HepG2 (cell line): ENCODE results near the gene DAAM1. TPM values are rescaled to one million over a fixed set of nuclear protein-coding genes. Genes with fewer than 3 reads are reported as not detected.

Experiments
- BCL6 ChIP-seq: IDR thresholded peaks from 2 replicates; pipeline ENCODE4 v1.6.1; 2016; ENCODE audit warnings: missing genetic modification reagents, missing compliant biosample characterization
- CENPT ChIP-seq: sonication (generic); formaldehyde crosslinking; IDR thresholded peaks from 2 replicates; pipeline ENCODE4 v1.8.0; 2022; ENCODE audit warnings: low read depth, mild to moderate bottlenecking, moderate library complexity, missing genetic modification reagents
- FOXA1 ChIP-seq, 2 experiments: fragments of 450-650 bp in 1 of 2; sonication (generic) in 1 of 2; formaldehyde crosslinking in 1 of 2; IDR thresholded peaks; 2 replicates each; pipeline versions ENCODE4 v1.4.0 to v1.6.1; 2016 to 2020; ENCODE audit warnings: missing genetic modification reagents in 1 of 2
- GABPA ChIP-seq, 2 experiments: IDR thresholded peaks; 2 replicates each; pipeline ENCODE4 v1.6.1; 2011 to 2016; ENCODE audit warnings: low read depth in 2 of 2, low read length in 1 of 2, missing biosample characterization in 1 of 2, missing genetic modification characterization in 1 of 2
- HMG20A ChIP-seq: IDR thresholded peaks from 2 replicates; pipeline ENCODE4 v1.6.1; 2016; ENCODE audit warnings: borderline replicate concordance
- HOXA3 ChIP-seq: sonication (generic); formaldehyde crosslinking; IDR thresholded peaks from 2 replicates; pipeline ENCODE4 v1.5.0; 2020; ENCODE audit warnings: missing genetic modification reagents
- MYC ChIP-seq: sonication (generic); formaldehyde crosslinking; IDR thresholded peaks from 2 replicates; pipeline ENCODE4 v1.9.0; 2021; ENCODE audit warnings: missing genetic modification reagents, borderline replicate concordance
- NR1H2 ChIP-seq: sonication (generic); formaldehyde crosslinking; IDR thresholded peaks from 2 replicates; pipeline ENCODE4 v1.8.1; 2022; ENCODE audit warnings: low read depth, missing genetic modification reagents, borderline replicate concordance
- PAX8 ChIP-seq: sonication (generic); formaldehyde crosslinking; IDR thresholded peaks from 2 replicates; pipeline ENCODE4 v1.8.0; 2022; ENCODE audit warnings: mild to moderate bottlenecking, missing genetic modification reagents, borderline replicate concordance
- SPEN ChIP-seq: sonication (generic); formaldehyde crosslinking; IDR thresholded peaks from 2 replicates; pipeline ENCODE4 v1.5.1; 2020; ENCODE audit warnings: low read depth, mild to moderate bottlenecking, missing genetic modification reagents
- ZNF790 ChIP-seq: sonication (generic); formaldehyde crosslinking; IDR thresholded peaks from 2 replicates; pipeline ENCODE4 v1.8.0; 2022; ENCODE audit warnings: missing genetic modification reagents, mild to moderate bottlenecking, borderline replicate concordance
- ZSCAN20 ChIP-seq: sonication (generic); formaldehyde crosslinking; IDR thresholded peaks from 2 replicates; pipeline ENCODE4 v1.4.0; 2020; ENCODE audit warnings: missing genetic modification reagents, mild to moderate bottlenecking, borderline replicate concordance
- polyA plus RNA-seq, 8 experiments: library from polyadenylated mRNA; depleted of rRNA in 3 of 8; stranded (reverse) in 7 of 8; unstranded in 1 of 8; fragments of >200 nt; fragmentation: Illumina TruSeq in 4 of 8; extraction: Trizol in 4 of 8; gene quantifications; 2 replicates each; pipeline versions ENCODE4 v1.2.1 to v1.2.3, GENCODE V29; 2011 to 2016; ENCODE audit warnings: low read depth in 4 of 8, missing spikeins in 1 of 8, mixed read lengths in 1 of 8; ENCODE audit not compliant: insufficient read depth in 1 of 8
- total RNA-seq, 5 experiments: library from RNA; depleted of rRNA; stranded (reverse); fragments of >200 nt; fragmentation: Illumina TruSeq; extraction: Trizol; gene quantifications; 2 replicates each; pipeline ENCODE4 v1.2.3, GENCODE V29; 2016; ENCODE audit warnings: low read depth in 1 of 5
- TF ChIP-seq, protein P1 (sequence below): sonication (generic); formaldehyde crosslinking; IDR thresholded peaks from 2 replicates; pipeline ENCODE4 v1.5.1; 2020; ENCODE audit warnings: mild to moderate bottlenecking, moderate library complexity, missing genetic modification reagents
- TF ChIP-seq, protein P2 (sequence below): sonication (generic); formaldehyde crosslinking; IDR thresholded peaks from 2 replicates; pipeline ENCODE4 v1.4.0; 2020; ENCODE audit warnings: missing genetic modification reagents
- TF ChIP-seq, protein P3 (sequence below): sonication (generic); formaldehyde crosslinking; IDR thresholded peaks from 2 replicates; pipeline ENCODE4 v1.5.1; 2020; ENCODE audit warnings: mild to moderate bottlenecking, missing genetic modification reagents
- TF ChIP-seq, protein P4 (sequence below): sonication (generic); formaldehyde crosslinking; IDR thresholded peaks from 2 replicates; pipeline ENCODE4 v1.5.0; 2020; ENCODE audit warnings: mild to moderate bottlenecking, missing genetic modification reagents, moderate library complexity
- TF ChIP-seq, protein P5 (sequence below): sonication (generic); formaldehyde crosslinking; IDR thresholded peaks from 2 replicates; pipeline ENCODE4 v1.8.0; 2022; ENCODE audit warnings: missing genetic modification reagents, mild to moderate bottlenecking, borderline replicate concordance

The DAAM1 gene
- total and polyA plus RNA-seq, 2 of the 13 experiments (the other 11 are each of a cell fraction or from before 2014, with no cell fraction given) = 10.9 to 24.5 TPM

DNA sequence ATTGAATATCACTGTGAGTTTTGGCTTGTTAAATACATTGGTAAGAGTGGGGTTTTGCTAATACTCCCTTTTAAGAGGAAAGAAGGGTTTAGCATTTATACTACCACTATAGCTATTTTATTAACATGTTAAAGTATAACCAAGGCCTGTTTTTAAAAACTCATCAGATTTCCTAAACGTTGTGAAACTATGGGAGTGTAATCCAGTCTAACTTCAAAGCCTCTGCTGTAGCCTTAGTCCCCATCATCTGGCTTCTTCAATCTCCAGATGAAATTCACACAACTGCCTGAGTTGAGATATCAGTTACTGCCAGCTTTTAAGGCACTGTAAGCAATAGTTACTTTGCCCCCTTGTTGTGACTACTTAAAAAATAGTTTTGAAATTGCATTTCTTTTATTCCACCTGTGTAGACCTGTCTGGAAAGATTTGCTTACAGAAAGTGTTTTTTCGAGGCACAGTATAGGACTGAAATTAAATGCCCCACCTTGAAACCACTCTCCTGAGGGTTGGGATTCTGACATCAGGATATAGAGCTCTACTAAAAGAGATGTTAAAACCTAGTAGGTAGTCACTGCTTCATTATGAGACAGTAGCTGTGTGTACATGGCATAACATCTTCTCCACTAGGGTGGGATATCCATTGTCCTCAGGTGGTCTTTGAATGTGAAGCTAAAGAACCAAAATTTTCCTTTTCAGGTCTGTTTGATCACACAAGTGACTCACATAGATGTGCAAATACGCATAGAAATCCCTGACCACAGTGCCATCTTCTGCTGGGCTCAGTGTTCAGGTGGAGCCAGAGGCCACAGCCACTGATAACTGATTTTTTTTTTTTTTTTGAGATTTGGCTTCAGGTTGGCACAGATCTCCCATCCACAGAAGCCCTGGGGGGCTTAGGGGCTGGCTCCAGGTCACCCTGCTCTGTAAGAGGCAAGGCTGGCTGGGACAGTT is 125.5 kb downstream of the DAAM1 start (continued):
- no peak for TF ChIP-seq CENPT (CRISPR knock-in tag)
- TF ChIP-seq SPEN (CRISPR knock-in tag) = no peak
- TF ChIP-seq GABPA (IDR thresholded peaks at IDR 0.05; ENCODE audit: low read depth, low read length) = no peak
- TF ChIP-seq GABPA (CRISPR knock-in tag; IDR thresholded peaks at IDR 0.05; ENCODE audit: low read depth) = 0 out of 2 replicates have a peak, but pooled peaks have one; percentile 12
- TF ChIP-seq, protein P1, sequence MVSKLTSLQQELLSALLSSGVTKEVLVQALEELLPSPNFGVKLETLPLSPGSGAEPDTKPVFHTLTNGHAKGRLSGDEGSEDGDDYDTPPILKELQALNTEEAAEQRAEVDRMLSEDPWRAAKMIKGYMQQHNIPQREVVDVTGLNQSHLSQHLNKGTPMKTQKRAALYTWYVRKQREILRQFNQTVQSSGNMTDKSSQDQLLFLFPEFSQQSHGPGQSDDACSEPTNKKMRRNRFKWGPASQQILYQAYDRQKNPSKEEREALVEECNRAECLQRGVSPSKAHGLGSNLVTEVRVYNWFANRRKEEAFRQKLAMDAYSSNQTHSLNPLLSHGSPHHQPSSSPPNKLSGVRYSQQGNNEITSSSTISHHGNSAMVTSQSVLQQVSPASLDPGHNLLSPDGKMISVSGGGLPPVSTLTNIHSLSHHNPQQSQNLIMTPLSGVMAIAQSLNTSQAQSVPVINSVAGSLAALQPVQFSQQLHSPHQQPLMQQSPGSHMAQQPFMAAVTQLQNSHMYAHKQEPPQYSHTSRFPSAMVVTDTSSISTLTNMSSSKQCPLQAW (CRISPR knock-in tag) = no peak
- no peak for TF ChIP-seq ZSCAN20 (CRISPR knock-in tag)
- no peak for TF ChIP-seq HOXA3
- no peak for TF ChIP-seq MYC (CRISPR knock-in tag)
- TF ChIP-seq, protein P2, sequence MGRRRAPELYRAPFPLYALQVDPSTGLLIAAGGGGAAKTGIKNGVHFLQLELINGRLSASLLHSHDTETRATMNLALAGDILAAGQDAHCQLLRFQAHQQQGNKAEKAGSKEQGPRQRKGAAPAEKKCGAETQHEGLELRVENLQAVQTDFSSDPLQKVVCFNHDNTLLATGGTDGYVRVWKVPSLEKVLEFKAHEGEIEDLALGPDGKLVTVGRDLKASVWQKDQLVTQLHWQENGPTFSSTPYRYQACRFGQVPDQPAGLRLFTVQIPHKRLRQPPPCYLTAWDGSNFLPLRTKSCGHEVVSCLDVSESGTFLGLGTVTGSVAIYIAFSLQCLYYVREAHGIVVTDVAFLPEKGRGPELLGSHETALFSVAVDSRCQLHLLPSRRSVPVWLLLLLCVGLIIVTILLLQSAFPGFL = no peak
- TF ChIP-seq, protein P3, sequence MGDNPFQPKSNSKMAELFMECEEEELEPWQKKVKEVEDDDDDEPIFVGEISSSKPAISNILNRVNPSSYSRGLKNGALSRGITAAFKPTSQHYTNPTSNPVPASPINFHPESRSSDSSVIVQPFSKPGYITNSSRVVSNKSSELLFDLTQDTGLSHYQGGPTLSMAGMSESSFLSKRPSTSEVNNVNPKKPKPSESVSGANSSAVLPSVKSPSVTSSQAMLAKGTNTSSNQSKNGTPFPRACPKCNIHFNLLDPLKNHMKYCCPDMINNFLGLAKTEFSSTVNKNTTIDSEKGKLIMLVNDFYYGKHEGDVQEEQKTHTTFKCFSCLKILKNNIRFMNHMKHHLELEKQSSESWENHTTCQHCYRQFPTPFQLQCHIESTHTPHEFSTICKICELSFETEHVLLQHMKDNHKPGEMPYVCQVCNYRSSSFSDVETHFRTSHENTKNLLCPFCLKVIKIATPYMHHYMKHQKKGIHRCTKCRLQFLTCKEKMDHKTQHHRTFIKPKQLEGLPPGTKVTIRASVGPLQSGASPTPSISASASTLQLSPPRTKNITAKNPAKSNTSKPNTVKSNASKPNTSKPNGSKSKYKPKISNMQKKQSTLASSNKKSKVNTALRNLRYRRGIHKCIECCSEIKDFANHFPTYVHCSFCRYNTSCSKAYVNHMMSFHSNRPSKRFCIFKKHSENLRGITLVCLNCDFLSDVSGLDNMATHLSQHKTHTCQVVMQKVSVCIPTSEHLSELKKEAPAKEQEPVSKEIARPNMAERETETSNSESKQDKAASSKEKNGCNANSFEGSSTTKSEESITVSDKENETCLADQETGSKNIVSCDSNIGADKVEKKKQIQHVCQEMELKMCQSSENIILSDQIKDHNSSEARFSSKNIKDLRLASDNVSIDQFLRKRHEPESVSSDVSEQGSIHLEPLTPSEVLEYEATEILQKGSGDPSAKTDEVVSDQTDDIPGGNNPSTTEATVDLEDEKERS = no peak
- no peak for TF ChIP-seq ZNF790 (CRISPR knock-in tag)
- TF ChIP-seq BCL6 (CRISPR knock-in tag) = 0 out of 2 replicates have a peak, but pooled peaks have one; percentile 24
- TF ChIP-seq PAX8 (CRISPR knock-in tag) = no peak
- TF ChIP-seq, protein P4, sequence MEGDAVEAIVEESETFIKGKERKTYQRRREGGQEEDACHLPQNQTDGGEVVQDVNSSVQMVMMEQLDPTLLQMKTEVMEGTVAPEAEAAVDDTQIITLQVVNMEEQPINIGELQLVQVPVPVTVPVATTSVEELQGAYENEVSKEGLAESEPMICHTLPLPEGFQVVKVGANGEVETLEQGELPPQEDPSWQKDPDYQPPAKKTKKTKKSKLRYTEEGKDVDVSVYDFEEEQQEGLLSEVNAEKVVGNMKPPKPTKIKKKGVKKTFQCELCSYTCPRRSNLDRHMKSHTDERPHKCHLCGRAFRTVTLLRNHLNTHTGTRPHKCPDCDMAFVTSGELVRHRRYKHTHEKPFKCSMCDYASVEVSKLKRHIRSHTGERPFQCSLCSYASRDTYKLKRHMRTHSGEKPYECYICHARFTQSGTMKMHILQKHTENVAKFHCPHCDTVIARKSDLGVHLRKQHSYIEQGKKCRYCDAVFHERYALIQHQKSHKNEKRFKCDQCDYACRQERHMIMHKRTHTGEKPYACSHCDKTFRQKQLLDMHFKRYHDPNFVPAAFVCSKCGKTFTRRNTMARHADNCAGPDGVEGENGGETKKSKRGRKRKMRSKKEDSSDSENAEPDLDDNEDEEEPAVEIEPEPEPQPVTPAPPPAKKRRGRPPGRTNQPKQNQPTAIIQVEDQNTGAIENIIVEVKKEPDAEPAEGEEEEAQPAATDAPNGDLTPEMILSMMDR = peak; percentile 66
- TF ChIP-seq HMG20A (CRISPR knock-in tag) = no peak
- TF ChIP-seq NR1H2 (CRISPR knock-in tag) = no peak
- no peak for TF ChIP-seq FOXA1 (IDR thresholded peaks at IDR 0.05)
- 0 out of 2 replicates have a peak, but pooled peaks have one; percentile 33 for TF ChIP-seq FOXA1 (CRISPR knock-in tag; IDR thresholded peaks at IDR 0.05)
- TF ChIP-seq, protein P5, sequence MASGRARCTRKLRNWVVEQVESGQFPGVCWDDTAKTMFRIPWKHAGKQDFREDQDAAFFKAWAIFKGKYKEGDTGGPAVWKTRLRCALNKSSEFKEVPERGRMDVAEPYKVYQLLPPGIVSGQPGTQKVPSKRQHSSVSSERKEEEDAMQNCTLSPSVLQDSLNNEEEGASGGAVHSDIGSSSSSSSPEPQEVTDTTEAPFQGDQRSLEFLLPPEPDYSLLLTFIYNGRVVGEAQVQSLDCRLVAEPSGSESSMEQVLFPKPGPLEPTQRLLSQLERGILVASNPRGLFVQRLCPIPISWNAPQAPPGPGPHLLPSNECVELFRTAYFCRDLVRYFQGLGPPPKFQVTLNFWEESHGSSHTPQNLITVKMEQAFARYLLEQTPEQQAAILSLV (CRISPR knock-in tag) = no peak
